NCI-H345 treated with DMSO at 0.1 percent for 48 hours (cell line): ENCODE data around the gene LCE6A.

ENCODE experiments used
- DNase-seq: peaks from one replicate; lab custom pipeline; 2025; ENCODE audit not compliant: unreplicated experiment; lab: John Stamatoyannopoulos, UW

LCE6A gene

GRCh38 chr1:152842556-152842955, at the start of gene LCE6A:
LCE6A (plus strand) TSS chr1:152842856; CDS start chr1:152843521, 665 bp downstream.
- DNase-seq = no peak

GRCh38 chr1:152795686-152796085, 47.0 kb upstream of the LCE6A start:
- no peak for DNase-seq

GRCh38 chr1:152796421-152796820, 46.2 kb upstream of the LCE6A start, which contains the start of gene LCE1D:
LCE1D (plus strand) TSS chr1:152796721; CDS start chr1:152797795, 1,074 bp downstream.
- no peak for DNase-seq

DNA sequence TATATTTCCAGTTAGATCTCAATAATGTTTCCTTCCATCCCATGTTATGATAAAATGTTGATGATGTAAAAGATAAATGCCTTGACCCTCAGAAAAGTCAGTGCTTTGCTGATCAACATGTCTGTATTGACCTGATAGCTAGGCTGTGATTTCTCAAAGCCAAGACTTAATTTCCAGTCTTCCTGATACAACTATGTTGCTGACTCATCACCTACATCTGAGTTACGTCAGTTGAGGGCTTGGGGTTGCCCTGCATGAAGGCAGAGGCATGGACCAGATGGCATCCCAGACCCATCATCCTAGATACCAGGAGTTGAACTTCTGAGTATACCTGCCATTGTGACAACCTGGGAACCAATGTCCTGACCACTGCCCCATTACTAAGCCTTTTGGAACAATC, 41.3 kb upstream of the LCE6A start:
- DNase-seq = no peak

GRCh38 chr1:152806576-152806975, 36.1 kb upstream of the LCE6A start, which contains the start of gene LCE1C:
LCE1C (minus strand) TSS chr1:152806651; CDS start chr1:152805478, 1,173 bp downstream.
- DNase-seq = no peak

DNA sequence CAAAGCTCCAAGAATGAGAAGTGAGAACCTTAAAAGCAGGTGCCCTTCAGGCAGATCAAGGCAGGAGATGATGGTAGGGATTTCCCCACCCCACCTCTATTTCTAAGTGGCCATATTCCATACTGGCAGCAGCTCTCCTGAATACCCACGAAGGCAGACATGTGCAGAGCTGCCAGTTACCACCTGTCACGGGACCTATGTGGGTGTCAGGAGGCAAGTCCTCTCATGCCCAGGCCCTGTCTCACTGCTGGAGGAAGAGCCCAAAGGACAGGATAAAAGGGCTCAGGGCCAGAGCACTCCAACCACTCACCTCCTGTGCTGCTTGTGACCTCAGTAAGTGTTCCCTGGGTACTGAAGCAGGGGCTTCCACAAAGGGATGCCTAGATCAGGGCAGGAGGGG, 31.6 kb upstream of the LCE6A start:
- DNase-seq = no peak

GRCh38 chr1:152811671-152812070, 31.0 kb upstream of the LCE6A start, which contains the start of gene LCE1B:
LCE1B (plus strand) TSS chr1:152811971; CDS start chr1:152812447, 476 bp downstream.
- no peak for DNase-seq

- DNase-seq = no peak
Observed at GRCh38 chr1:152817309-152817708, 25.3 kb upstream of the LCE6A start.

- DNase-seq = no peak
Observed at GRCh38 chr1:152823294-152823693, 19.4 kb upstream of the LCE6A start.

DNA sequence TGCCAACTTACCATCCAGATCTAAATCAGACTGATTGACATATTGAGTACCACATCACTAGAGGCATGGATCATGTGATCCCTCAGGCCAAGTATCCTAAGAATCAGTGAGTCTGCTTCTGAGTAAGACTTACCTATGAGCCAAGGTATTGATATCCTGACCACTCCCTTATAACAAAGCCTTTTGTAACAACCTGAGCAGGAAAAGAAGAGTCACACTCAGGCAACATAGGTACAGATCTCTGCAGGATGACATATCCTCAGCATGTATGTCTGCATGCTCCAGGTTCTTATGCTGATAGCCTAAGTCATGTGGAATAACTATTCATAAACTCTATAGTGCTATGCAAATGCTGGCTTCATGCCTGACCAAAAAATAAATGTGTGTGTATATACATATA, 17.7 kb upstream of the LCE6A start:
- no peak for DNase-seq

DNA sequence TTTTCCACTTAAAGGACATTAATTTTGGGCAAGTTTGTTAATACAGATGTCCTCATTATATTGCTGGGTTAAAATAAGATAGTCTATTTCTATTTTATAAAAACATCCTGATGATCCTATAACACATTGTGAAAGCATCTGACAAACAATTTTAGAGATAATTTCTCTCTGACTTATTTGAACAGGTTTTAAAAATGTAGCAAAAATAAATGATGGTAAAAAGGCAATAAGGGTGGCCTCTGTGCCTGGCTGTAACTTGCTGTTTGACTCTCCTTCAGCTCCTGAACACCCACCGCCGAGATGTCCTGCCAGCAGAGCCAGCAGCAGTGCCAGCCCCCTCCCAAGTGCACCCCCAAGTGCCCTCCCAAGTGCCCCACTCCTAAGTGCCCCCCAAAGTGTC, 15.5 kb upstream of the LCE6A start, which contains the start of gene LCE1A:
TSS of gene LCE1A (plus strand) at position 301 of the 400 bp plus-strand sequence. CDS start at position 301, 0 bp downstream.
- no peak for DNase-seq

DNA sequence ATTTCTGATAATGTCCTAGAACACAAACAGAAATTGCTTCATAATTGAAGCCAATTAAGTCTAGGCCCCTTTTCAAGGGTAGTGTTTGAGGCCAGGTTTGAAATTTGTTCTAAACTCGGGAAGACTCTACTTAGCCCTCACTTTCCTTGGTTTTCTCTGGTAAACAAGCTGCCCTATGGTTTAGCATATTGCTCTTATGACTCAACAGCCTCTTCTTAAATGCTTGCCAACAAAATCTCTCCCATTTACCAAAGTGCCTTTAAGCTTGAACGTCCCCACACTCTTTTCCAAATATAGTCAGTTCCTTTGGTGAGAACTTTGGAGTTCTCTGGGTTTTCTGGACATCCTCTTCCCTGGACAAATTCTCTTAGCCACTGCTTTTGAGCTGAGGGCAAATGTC, 5.8 kb upstream of the LCE6A start:
- no peak for DNase-seq

DNA sequence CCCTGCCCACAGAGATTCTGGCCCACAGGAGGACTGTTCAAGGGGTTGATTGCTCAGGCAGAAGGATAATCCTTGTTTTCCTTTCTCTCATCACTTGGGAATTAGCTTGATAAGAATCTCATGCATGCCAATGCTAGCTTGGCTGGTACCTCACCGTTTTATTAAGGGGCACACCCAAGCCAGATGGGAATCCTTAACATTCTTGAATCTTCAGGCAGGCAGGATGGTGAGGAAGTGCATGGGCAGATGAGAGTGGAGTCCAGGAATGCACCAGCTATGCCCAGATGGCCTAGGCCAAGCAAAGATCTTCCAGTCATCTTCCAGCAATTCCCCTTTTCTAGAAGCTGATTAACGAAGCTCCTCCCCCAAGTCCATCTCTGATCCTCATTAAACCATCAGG, 13.0 kb downstream of the LCE6A start:
- DNase-seq = no peak

- no peak for DNase-seq
Observed at GRCh38 chr1:152858062-152858461, 15.4 kb downstream of the LCE6A start.

DNA sequence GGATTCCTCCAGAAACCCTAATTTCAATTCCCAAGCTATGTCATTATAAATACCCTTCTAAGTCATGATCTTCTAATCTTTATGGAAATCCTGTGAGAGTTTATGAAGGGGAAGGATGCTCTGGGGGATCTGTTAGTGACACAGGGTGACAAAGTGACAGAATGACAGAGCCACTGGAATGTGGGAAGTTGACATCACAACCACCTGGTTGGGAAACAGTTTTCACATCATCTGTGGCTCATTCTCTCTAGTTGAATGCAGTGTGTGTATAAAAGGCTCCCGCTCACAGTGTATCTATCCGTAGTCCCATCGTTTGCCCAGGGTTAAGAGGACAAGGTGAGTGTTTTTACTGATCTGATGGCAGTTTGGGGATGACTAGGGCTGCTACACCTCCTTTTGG, 17.0 kb downstream of the LCE6A start, which contains the start of gene LCE7A:
TSS of gene LCE7A (plus strand) at position 301 of the 400 bp plus-strand sequence. CDS start 702 bp downstream, outside the sequence.
- no peak for DNase-seq

DNA sequence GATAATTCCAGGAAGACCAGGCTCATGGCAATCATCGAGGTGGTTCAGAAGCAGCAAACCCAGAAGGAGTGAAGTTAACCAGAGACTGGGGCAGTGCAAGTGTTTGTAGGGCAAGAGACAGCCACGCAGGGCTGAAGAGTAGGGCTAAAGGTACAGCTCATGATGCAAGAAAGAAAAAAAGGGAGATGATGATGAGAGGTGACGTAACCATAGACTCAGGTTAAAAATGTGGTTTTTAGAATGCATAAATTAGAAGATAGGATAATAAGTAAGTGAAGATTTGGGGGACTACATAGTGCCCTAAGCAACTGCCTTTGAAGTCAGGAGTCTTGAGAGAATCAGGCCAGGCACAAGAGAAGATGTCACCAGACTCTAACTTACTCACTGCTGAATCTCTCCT, 17.5 kb downstream of the LCE6A start:
- DNase-seq = no peak

- no peak for DNase-seq
Observed at GRCh38 chr1:152861374-152861773, 18.7 kb downstream of the LCE6A start.

- DNase-seq = no peak
Observed at GRCh38 chr1:152864443-152864842, 21.8 kb downstream of the LCE6A start.

- no peak for DNase-seq
Observed at GRCh38 chr1:152866321-152866720, 23.7 kb downstream of the LCE6A start.

DNA sequence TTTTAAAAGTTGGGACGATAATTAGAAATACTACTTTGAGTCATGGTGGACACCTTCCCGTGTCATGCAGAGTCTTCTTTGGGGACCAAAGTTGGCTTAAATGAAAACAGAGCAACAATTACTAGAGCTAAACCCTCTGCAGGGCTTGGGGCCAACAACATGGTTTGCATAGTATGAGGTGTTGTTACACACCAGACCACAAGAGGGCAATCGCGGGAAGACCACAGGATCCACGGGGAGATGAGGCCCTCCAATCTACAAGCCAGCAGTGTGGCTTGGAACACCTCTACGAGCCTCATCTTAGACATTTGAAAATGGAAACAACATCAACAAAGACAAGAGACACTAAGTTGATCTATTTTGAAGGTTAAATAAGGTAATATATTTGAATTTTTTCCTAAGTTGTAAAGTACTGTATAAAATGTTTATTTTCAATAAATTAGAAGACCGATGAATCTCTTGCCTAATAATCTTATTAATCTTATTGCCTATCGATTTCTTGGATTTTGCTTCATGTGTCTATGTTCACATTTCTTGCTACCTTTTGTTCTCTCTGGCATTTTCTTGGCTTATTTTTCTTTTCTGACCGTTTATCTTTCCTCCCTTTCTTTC, 27.3 kb downstream of the LCE6A start:
- DNase-seq = peak; percentile 31

- no peak for DNase-seq
Observed at GRCh38 chr1:152870831-152871730, 28.4 kb downstream of the LCE6A start.

DNA sequence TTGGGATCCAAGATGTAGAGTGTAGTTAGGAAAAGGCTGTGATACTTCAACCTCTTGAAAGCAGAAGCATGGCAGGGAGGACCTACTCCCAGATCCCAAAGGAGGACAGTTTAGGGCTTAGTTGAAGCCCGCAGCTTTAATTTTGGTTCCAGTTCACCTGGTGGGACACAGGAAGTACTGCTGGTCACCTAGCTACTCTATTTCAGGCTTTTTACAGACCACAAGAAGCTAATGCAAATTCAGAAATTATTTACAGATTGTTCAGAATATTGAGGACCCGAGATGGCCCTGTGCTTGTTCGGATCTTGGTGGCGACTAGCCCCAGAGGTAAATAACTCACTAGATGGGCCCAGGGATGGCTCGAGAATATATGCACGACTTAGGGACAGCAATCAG, 29.1 kb downstream of the LCE6A start:
- DNase-seq = no peak
